ENCODE results near the gene HIVEP3.

Gene HIVEP3

DNA sequence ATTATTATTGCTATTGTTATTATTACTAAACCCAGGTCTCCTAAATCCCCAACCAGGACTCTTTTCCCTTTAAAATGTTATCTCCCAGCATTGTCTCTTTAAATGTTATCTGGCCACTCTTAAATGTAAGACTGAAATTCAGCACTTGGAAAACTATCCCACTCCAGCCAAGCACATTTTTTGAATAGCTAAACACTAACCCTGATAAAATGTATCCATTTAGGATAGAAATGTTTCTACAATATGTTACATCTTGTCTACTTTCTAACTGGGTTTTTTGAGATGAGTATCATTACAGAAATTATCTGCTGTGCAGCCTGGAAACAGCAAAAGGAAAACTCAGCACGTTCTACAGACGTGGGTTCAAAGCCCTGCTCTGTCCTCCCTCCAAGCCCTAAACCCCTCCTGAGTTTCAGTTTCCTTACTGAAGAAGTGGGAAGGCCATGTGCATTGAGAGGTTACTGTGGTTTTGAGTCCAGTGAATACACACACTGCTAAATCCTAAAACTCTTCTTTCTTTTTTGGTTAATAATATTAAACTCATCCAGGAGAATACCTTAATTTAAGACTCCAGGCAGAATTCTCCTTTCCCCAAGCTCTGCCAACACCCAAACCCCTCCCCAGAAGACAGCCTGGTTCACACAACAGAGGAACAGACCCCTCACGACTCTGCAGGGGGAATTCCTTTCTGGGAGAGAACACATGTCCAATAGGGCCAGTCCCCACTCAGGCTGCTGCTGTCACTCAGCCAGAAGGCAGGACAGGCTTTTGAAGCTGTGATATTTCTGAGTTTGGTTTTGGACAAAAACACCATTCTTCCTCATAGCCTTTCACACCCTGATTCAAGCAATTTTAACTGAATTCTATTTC is 41.9 kb downstream of the HIVEP3 start:
- H3K27ac ChIP-seq = no peak overlapping the region
- no peaks in the 10 kb centered on the region for H3K4me1 ChIP-seq
- no peak overlapping the region for H2AFZ ChIP-seq
- H3K4me2 ChIP-seq (ENCODE audit: low read length) = no peak overlapping the region
- H3K27me3 ChIP-seq (ENCODE audit: control insufficient read depth, insufficient read depth, low read length) = no peaks in the 10 kb centered on the region
- no peak for TF ChIP-seq CTCF (IDR thresholded peaks at IDR 0.05)
- no peak overlapping the region for H3K9ac ChIP-seq
- H3K4me3 ChIP-seq (ENCODE audit: low read depth, low read length) = no peak overlapping the region
- no peaks in the 10 kb centered on the region for H3K36me3 ChIP-seq (ENCODE audit: control insufficient read depth, insufficient read depth, low read length)
- H3K9me3 ChIP-seq (ENCODE audit: control insufficient read depth, low read length) = no peaks in the 10 kb centered on the region
- no peaks in the 10 kb centered on the region for H3K79me2 ChIP-seq

- no peak for TF ChIP-seq CTCF (IDR thresholded peaks at IDR 0.05)
- no peak overlapping the region for H3K4me3 ChIP-seq (ENCODE audit: low read depth, low read length)
These were observed 43.2 kb downstream of the HIVEP3 start for GRCh38 chr1:41875487-41875886.

DNA sequence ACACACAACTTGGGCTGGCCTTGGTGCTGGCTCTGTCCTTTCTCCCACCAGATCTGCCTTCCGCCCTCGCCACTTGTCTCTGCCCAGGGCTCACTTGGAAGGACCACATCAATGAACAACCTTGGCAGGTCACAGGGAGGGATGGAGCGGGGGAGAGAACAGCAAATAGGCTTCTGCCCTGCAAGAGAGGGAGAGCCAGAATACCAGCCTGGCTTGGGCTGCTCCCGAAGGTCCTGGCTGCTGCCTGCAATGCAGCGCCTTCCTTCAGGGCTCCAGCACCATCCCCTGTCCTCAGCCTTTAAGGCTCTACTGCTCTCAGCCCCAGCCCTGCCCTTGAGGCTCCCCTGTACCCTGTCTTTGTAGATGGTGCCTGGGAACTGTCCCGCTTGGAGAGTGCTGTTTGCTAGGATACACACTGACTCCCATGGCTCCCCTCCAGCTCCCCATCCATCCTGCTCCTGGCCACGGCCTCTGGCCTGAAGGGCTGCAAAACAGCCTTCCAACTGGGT is 43.8 kb downstream of the HIVEP3 start:
- no peaks in the 10 kb centered on the region for H3K36me3 ChIP-seq (ENCODE audit: control insufficient read depth, insufficient read depth, low read length)
- no peaks in the 10 kb centered on the region for H3K9me3 ChIP-seq (ENCODE audit: control insufficient read depth, low read length)
- no peak overlapping the region for H3K4me2 ChIP-seq (ENCODE audit: low read length)
- no peak for TF ChIP-seq CTCF (IDR thresholded peaks at IDR 0.05)
- H2AFZ ChIP-seq = no peak overlapping the region
- H3K27ac ChIP-seq = no peak overlapping the region
- H3K9ac ChIP-seq = no peak overlapping the region
- H3K79me2 ChIP-seq = no peaks in the 10 kb centered on the region
- H3K27me3 ChIP-seq (ENCODE audit: control insufficient read depth, insufficient read depth, low read length) = no peaks in the 10 kb centered on the region
- H3K4me3 ChIP-seq (ENCODE audit: low read depth, low read length) = no peak overlapping the region
- H3K4me1 ChIP-seq = no peaks in the 10 kb centered on the region

More at GRCh38 chr1:41875487-41875886, 43.2 kb downstream of the HIVEP3 start:
- H3K9ac ChIP-seq = no peak overlapping the region
- no peaks in the 10 kb centered on the region for H3K9me3 ChIP-seq (ENCODE audit: control insufficient read depth, low read length)
- no peak overlapping the region for H3K27ac ChIP-seq
- H3K4me1 ChIP-seq = no peaks in the 10 kb centered on the region
- H3K79me2 ChIP-seq = no peaks in the 10 kb centered on the region
- no peaks in the 10 kb centered on the region for H3K27me3 ChIP-seq (ENCODE audit: control insufficient read depth, insufficient read depth, low read length)
- no peak overlapping the region for H2AFZ ChIP-seq
- no peaks in the 10 kb centered on the region for H3K36me3 ChIP-seq (ENCODE audit: control insufficient read depth, insufficient read depth, low read length)
- no peak overlapping the region for H3K4me2 ChIP-seq (ENCODE audit: low read length)

GRCh38 chr1:41874151-41874719 is 44.5 kb downstream of the HIVEP3 start:
- no peak for TF ChIP-seq CTCF (IDR thresholded peaks at IDR 0.05)
- H3K9me3 ChIP-seq (ENCODE audit: control insufficient read depth, low read length) = no peaks in the 10 kb centered on the region
- no peak overlapping the region for H3K27ac ChIP-seq

More at GRCh38 chr1:41874151-41874719, 44.5 kb downstream of the HIVEP3 start:
- Histone ChIP-seq H3K27me3 (ENCODE audit: control insufficient read depth, insufficient read depth, low read length) (no peaks in the 10 kb centered on the region), H3K4me2 (ENCODE audit: low read length) (no peak overlapping the region), H2AFZ (no peak overlapping the region), H3K36me3 (ENCODE audit: control insufficient read depth, insufficient read depth, low read length) (no peaks in the 10 kb centered on the region), H3K9ac (no peak overlapping the region), H3K4me1 (no peaks in the 10 kb centered on the region), H3K4me3 (ENCODE audit: low read depth, low read length) (no peak overlapping the region), H3K79me2 (peaks cover under 1% of the 10 kb centered on the region)

All from parathyroid adenoma (tissue), 2 donors.